Renal pelvis (tissue), 4 donors: ENCODE results near the gene HSD17B11. TPM values are rescaled to one million over a fixed set of nuclear protein-coding genes. Genes with fewer than 3 reads are reported as not detected.
"Not testable (repeated sequence)": the region's sequence is repeated elsewhere in the genome, so short reads cannot be mapped to it uniquely, and the experiment has no call there.

Source experiments
- DNase-seq: peaks from one replicate; pipeline ENCODE4 v3.0.0-alpha.2; 2013
- polyA plus RNA-seq, 3 donors: library from polyadenylated mRNA; unstranded; fragments of 120-200 nt; gene quantifications; one replicate each; pipeline ENCODE4 v1.2.1, GENCODE V29; 2013; ENCODE audit not compliant: insufficient read length in 3 of 3

HSD17B11 gene
- polyA plus RNA-seq, 3 donors = 51.1 to 64.5 (median 59.0) TPM

- DNase-seq = no peak
Measured at GRCh38 chr4:87366521-87367162, 24.3 kb downstream of the HSD17B11 start.

GRCh38 chr4:87365348-87365747 lies 25.6 kb downstream of the HSD17B11 start:
- no peak for DNase-seq

GRCh38 chr4:87363552-87363951 lies 27.4 kb downstream of the HSD17B11 start:
- DNase-seq = no peak

GRCh38 chr4:87360338-87360935 lies 30.6 kb downstream of the HSD17B11 start:
- no peak for DNase-seq

DNA sequence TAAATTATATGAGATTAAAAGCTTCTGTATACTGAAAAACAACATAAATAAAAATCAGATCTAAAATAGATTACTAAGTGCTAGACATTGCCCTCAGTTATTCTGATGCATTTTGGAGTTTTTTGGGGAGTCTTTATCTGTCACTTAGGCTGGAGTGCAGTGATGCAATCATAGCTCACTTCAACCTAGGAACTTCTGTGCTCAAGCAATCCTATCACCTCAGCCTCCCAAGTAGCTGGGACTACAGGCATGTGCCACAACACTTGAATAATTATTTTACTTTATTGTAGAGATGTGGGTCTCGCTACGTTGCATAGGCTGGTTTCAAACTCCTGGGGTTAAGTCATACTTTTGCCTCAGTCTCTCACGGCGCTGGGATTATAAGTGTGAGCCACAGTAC lies 31.7 kb downstream of the HSD17B11 start:
- DNase-seq = no peak

DNA sequence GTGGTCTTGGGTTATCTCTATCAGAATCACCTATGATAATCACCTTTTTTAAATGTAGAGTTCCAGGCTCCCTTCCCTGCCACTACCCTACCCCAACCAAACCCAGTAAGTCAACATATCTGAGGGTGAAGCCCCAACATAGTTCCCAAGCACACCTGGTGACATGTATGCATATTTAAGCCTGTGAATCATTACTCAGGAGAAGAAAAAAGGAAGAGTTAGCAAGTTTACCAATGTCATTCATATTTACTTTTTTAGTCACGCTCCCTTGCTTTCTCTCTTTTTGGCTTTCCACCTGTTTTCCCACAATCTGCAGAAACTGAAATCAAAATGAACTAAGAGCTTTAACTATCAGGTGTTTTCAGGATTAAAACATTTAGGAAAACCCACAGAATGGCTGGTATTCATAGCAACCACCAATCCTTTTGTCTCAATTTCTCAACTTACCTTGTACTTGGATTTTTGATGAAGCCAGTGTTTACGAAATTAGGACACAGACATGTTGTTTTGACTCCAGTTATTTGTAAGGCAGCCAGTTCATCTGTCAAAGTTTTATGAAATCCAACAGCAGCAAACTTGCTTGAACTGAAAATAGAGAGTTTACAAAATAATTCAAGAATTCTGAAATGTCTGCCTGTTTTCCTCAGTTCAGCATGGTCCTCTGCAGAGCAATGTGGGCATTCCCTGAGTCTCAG lies 34.0 kb downstream of the HSD17B11 start:
- DNase-seq = no peak

GRCh38 chr4:87354168-87355102 lies 36.6 kb downstream of the HSD17B11 start:
- DNase-seq = no peak

DNA sequence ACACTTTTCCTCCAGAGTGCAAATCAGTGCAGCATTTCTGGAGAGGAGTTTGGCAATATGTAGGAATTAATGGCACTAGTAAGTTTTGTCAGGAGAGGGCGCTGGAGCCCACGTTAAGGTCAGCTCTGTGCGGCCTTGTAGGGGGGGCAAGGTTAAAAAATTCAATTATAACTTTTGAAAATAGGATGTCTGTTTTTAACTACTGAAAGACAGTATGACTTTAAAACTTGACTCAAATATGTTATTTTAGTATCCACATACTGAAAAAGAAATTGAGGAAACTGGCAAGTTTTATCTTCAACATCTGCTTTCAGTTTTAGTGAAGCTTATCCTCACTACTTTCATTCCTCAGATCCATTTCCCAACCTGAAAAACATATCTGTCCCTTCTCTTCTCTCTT lies 37.4 kb downstream of the HSD17B11 start:
- no peak for DNase-seq

GRCh38 chr4:87345139-87345538 lies 45.8 kb downstream of the HSD17B11 start:
- DNase-seq = no peak

DNA sequence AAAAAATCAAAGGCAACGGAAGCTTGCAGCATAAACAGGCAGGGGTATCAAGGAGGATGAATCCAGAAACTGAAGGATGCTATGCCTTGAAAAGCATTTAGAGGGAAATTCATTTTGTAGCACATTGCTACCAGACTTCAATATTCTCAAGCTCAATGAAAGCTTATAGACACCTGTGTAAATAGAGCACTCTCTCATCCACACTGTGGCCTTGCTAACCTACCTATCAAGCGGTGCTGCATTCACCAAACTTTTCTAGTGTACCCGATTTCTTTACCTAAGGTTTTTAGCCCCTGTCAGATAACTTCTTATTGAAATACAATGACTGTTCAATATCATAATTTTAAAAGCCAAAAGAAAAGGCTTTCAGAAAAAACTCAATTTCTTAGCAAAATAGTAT lies 48.1 kb downstream of the HSD17B11 start:
- no peak for DNase-seq

DNA sequence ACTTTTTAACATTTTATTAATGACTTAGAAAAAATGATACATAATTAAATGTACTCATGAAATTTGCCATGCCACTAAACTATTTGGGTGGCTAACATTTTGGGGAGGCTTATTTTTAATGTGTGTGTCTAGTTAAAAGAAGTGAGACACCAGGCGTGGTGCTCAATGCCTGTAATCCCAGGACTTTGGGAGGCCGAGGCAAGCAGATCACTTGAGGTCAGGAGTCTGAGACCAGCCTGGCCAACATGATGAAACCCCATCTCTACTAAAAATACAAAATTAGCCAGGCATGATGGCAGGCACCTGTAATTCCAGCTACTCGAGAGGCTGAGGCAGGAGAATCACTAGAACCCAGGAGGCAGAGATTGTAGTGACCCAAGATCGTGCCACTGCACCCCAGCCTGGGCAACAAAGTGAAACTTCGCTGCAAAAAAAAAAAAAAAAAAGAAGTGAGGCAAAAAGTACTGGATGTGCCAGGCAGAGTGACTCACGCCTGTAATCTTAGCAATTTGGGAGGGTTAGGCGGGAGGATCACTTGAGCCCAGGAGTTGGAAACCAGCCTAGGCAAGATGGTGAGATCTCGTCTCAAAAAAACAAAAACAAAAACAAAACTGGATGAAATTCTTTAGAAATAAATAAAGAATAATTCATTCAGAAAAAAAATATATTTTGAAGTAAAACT lies 48.9 kb downstream of the HSD17B11 start:
- DNase-seq = not testable (repeated sequence)

DNA sequence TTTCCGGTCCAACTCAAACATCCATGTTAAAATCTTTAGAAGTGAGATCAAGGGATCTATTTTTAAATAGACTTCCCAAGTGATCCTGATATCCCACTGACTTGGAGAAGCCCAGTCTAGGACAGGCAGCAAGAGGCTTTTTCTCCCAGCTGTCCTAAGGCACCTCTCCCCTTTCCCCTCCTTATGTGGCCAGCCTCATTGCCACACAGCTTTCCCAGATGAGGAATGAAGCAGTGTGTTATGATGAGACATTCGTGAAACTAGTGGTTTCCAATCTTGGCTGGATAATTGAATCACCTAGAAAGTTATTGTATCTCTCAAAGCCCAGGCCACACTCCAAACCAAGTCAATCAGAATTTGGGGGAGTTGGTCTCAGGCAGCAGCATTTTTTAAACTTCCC lies 51.5 kb downstream of the HSD17B11 start:
- no peak for DNase-seq

DNA sequence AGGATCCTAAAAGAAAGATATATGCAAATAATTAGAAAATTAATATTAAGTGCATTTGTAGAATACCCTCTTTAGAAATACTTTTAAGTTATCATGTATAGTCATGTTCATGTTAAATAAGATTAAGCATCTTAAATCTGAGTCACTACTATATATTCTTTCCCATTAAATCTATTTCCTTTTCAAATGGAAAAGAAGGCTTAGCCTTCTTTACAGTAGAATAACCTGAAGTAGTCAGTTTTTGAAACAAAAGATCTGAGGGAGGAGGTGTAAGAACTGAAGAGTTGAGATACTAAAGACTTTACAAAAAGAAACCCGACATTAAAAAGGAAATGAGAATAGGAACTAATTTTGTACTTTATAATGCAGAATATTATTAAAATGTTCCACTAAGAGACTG lies 53.6 kb downstream of the HSD17B11 start:
- DNase-seq = no peak

DNA sequence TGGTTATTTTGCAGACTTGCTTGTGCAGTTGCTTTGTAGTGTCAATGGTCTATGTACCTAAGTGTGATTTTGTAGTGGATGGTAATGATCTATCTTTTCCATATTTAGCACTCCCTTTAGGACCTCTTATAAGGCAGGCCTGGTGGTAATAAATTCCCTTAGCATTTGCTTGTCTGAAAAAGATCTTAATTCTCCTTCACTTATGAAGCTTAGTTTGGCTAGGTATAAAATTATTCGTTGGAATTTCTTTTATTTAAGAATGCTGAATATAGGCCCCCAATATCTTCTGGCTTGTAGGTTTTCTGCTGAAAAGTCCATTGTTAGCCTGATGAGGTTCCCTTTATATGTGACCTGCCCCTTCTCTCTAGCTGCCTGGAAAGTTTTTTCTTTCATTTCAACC lies 57.7 kb downstream of the HSD17B11 start:
- DNase-seq = no peak

GRCh38 chr4:87330761-87331160 lies 60.2 kb downstream of the HSD17B11 start:
- DNase-seq = no peak

GRCh38 chr4:87327136-87327535 lies 63.9 kb downstream of the HSD17B11 start:
- no peak for DNase-seq

DNA sequence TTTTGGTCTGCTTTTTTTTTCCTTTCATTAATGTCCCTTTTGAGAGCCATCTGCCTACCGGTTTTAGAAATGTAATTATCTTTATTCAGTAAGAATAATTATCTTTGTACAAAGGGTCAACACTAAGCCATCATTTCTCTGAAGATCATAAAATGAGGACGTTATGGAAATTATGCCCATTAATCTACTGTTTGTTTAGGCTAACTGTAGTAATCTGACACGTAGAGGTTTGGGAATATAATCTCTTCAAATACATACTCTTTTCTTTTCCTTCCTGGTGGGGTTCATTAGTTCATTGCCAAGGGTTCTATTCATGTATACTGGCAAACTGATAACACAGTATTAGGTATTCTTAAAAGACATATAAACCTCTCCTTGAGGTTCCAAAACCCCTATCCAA lies 64.5 kb downstream of the HSD17B11 start:
- no peak for DNase-seq

DNA sequence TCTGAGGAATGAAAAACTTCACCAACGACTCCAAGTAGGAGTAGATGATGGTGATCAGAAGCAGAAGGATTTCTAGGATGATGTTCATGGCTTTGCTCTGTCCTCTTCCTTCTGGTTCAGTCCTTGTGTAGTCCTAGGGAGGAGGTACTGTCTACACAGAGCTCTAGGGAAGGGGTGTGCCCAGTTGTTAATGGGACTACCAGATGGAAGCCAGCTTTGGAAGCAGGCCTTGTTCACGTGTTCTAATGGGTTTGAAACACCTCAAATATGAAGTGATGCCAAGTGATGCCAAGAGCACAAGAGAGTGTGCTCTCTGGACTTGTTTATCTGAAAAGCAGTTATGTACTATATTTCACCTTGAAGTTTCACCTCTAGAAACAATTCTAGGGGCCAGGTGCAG lies 68.2 kb downstream of the HSD17B11 start, which contains the start of gene HSD17B13:
TSS of gene HSD17B13 (minus strand) at position 129 of the 400 bp plus-strand sequence. CDS start at position 88, 41 bp downstream.
- no peak for DNase-seq

DNA sequence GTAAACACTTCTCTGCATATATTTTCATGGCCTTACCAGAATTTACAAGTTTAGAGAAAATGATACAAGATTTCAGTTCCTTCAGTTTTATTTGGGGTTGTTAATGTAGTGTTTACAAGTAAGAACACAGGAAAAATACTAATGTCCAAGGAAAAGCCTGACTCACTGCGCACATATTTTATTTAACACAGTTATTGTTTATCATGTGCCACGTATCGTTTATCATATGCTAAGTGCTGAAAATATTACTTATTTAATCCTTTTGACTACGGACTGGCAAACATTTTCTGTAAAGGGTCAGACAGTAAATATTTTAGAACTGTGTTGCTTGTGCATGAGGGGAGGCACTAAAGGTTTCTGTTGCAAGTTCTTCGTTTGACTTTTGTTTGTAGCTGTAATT lies 69.1 kb downstream of the HSD17B11 start:
- no peak for DNase-seq

DNA sequence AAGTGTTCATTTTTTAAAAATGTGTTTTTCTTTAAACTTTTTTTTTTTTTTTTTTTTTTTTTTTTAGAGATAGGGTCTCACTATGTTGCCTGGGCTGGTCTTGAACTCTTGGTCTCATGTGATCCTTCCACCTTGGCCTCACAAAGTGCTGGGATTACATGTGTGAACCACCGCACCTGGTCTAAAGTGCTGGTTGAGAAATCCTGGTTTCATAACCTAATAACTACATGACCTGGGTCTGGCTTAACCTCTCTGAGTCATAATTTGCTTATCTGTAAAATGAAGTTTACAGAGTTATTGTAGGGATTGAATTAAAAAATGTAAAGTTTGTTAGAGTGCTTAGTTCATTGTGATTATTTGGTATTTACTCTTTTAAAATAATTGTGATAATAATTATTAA lies 73.5 kb downstream of the HSD17B11 start:
- DNase-seq = no peak

GRCh38 chr4:87316961-87317360 lies 74.0 kb downstream of the HSD17B11 start:
- no peak for DNase-seq

DNA sequence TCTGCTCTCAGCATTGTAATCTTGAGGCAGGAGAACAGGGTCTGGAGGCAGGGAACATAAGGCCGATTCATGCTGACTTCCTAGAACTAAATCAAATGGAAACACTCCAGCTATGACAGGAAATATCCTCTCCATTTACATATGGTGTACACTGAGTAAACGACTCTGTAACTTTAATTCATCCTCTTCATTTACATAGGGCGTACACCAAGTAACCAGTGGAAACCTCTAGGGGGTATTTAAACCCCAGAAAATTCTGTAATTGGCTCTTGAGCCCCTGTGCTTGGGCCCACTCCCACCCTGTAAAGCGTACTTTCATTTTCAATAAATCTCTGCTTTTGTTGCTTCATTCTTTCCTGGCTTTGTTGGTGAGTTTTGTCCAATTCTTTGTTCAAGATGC lies 76.0 kb downstream of the HSD17B11 start:
- DNase-seq = not testable (repeated sequence)
